Lower lobe of right lung (tissue), 2 donors: ENCODE data around the gene C6orf141. TPM values are rescaled to one million over a fixed set of nuclear protein-coding genes. Genes with fewer than 3 reads are reported as not detected.
A peak's percentile ranks its signal among the peaks of the same experiment; 100 is the strongest.

ENCODE experiments used
- ATAC-seq, 2 donors: fragments of 200-7000 bp; cut with Tn5 transposase; one replicate each; pipeline ENCODE4 v1.9.1; 2020 to 2022; ENCODE audit warnings: mild to moderate bottlenecking in 2 of 2, moderate library complexity in 2 of 2
- DNase-seq: peaks from one replicate; pipeline ENCODE4 v3.0.0-alpha.2; 2020
- H3K27ac ChIP-seq: fragments of 200-600 bp; one replicate; pipeline ENCODE4 v1.8.0; 2022
- H3K27me3 ChIP-seq: fragments of 200-600 bp; one replicate; pipeline ENCODE4 v1.8.0; 2022; ENCODE audit warnings: low read depth
- H3K36me3 ChIP-seq: fragments of 200-600 bp; one replicate; pipeline ENCODE4 v1.8.0; 2022; ENCODE audit warnings: mild to moderate bottlenecking
- H3K4me1 ChIP-seq: fragments of 200-600 bp; one replicate; pipeline ENCODE4 v1.8.0; 2022
- H3K4me3 ChIP-seq: fragments of 200-600 bp; one replicate; pipeline ENCODE4 v1.8.0; 2022; ENCODE audit warnings: mild to moderate bottlenecking
- H3K9me3 ChIP-seq: fragments of 200-600 bp; one replicate; pipeline ENCODE4 v1.8.0; 2022
- CTCF ChIP-seq: fragments of 200-600 bp; IDR thresholded peaks from one replicate; pipeline ENCODE4 v1.8.0; 2022; ENCODE audit warnings: antibody characterized with exemption, mild to moderate bottlenecking
- intact Hi-C: fragments of 100-400 bp; cut with DNase I; formaldehyde crosslinking; loops from one replicate; pipeline ENCODE4 v1.11.0; 2022
- total RNA-seq: library from RNA; stranded (reverse); fragmentation: NEBNext Ultra II Directional; extraction: Animal tissue kit (Norgen Biotek cat#: 25700); gene quantifications from one replicate; pipeline ENCODE4 v1.2.1, GENCODE V29; 2021
- donor health status: DM: no; HTN: yes; CAD: no; lungs with severe emphysema.

C6orf141 gene
- total RNA-seq, 1 donor from 2014 or later, result 4.1 TPM

- H3K4me3 ChIP-seq, result no peak overlapping the region
- DNase-seq (no peak), ATAC-seq (no peak)
- no peaks in the 10 kb centered on the region for H3K4me1 ChIP-seq
- H3K9me3 ChIP-seq, result no peaks in the 10 kb centered on the region
- intact Hi-C loops, result no loop called here
- TF ChIP-seq CTCF, result no peak
- no peaks in the 10 kb centered on the region for H3K36me3 ChIP-seq
- no peaks in the 10 kb centered on the region for H3K27me3 ChIP-seq
- H3K27ac ChIP-seq, result no peak overlapping the region
These were observed 12.8 kb downstream of the C6orf141 start for GRCh38 chr6:49563006-49563886.

DNA sequence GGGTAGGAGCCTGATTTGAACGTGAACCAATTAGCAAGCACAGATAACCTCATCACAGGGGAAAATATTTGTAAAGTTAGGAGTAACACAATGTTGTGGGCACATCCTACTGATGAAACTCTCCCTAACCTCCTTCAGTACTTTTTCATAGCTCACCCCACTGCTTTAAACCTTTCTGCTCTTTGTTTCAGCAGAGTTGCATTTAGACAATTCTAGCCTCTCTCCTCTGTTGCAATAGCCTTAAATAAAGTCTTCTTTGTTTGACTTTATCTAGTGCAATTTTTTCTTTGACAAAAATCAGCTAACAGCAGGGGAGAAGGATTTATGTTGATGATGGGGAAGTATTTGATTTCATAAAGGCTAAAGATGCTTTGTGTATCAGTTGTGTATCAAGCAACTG lies 14.1 kb downstream of the C6orf141 start:
- TF ChIP-seq CTCF, result no peak
- no peaks in the 10 kb centered on the region for H3K4me1 ChIP-seq
- intact Hi-C loops, result no loop called here
- no peak for ATAC-seq
- H3K27me3 ChIP-seq, result no peaks in the 10 kb centered on the region
- H3K4me3 ChIP-seq, result no peak overlapping the region
- no peaks in the 10 kb centered on the region for H3K36me3 ChIP-seq
- no peak for DNase-seq
- H3K9me3 ChIP-seq, result no peaks in the 10 kb centered on the region
- no peak overlapping the region for H3K27ac ChIP-seq

DNA sequence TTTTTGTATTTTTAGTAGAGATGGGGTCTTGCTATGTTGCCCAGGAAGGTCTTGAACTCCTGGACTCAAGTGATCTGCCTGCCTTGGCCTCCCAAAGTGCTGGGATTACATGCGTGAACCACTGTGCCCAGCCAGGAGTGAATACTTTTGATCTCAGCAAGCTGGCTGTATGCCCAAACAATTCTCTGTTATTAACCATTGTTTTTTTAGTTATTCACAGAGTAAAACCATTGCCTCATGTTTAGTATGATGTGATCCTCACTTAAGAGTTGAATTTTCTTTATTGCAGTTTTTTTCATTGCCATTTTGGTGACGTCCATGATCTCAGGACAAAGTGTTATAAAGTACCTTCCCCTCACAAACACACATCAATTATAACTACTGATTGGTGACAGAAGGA lies 14.8 kb downstream of the C6orf141 start:
- no peak overlapping the region for H3K4me3 ChIP-seq
- intact Hi-C loops, result no loop called here

DNA sequence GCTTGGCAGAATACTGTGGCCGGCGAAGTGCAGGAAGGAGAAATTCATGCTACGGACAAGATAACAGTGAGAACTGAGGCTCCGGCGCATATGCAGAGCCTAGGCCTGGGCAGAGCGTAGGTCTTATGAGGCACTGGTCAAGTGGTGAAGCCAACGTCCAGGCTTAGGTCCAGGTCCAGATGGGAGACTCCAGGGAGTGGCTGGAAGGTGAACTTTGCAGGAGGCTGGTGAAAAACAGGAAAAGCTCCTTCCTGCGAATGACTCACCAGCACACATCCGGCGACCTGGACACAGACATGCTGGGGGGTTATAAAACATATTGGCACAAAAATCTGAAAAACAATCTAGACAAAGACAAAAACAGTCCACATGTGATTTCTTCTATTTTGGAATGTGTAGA lies 15.4 kb downstream of the C6orf141 start:
- H3K4me1 ChIP-seq, result no peaks in the 10 kb centered on the region
- ATAC-seq (no peak), DNase-seq (no peak)
- no peaks in the 10 kb centered on the region for H3K9me3 ChIP-seq
- no peak overlapping the region for H3K27ac ChIP-seq
- intact Hi-C loops, result no loop called here
- no peaks in the 10 kb centered on the region for H3K27me3 ChIP-seq
- H3K36me3 ChIP-seq, result no peaks in the 10 kb centered on the region
- no peak for TF ChIP-seq CTCF
- no peak overlapping the region for H3K4me3 ChIP-seq

More for the DNA sequence above, 14.8 kb downstream of the C6orf141 start:
- H3K27ac ChIP-seq, result no peak overlapping the region
- no peaks in the 10 kb centered on the region for H3K36me3 ChIP-seq
- no peak for ATAC-seq
- no peaks in the 10 kb centered on the region for H3K4me1 ChIP-seq
- no peaks in the 10 kb centered on the region for H3K27me3 ChIP-seq
- H3K9me3 ChIP-seq, result no peaks in the 10 kb centered on the region
- DNase-seq, result no peak
- no peak for TF ChIP-seq CTCF

DNA sequence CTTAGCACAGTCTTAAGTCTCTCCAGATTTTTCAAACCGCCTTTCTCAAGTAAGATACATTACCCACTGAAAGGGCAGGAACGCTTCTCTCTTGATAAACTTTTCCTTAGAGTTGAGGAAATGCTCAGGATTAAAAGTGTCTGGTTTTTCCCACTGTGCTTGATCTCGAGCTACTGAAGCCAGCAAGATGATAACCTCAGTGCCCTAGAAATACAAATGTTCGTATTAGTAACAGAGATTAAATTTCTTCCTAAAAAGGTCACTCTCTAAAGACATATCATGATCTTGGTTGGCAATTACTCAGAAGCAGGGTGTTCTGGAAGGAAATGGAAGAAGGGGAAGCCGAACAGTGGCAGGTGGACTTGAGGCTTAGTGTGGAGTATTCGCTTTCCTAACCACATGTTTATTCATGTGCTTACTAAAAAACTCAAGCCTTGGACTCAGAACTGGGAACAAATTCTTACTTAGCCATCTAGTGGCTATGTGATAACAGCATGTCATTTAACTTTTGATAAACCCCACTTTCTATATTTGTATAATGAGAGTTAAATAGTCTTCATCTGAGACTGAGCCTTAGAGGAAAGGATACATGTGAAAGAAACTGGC lies 20.1 kb downstream of the C6orf141 start:
- intact Hi-C loops, result no loop called here
- Histone ChIP-seq H3K4me1 (no peaks in the 10 kb centered on the region), H3K27me3 (no peaks in the 10 kb centered on the region), H3K27ac (no peak overlapping the region), H3K36me3 (no peaks in the 10 kb centered on the region), H3K4me3 (no peak overlapping the region), H3K9me3 (no peaks in the 10 kb centered on the region)
- ATAC-seq (peak; percentile 47 to 64), DNase-seq (no peak)
- TF ChIP-seq CTCF, result no peak
